ENCODE measurements around the gene ARID5B.

Gene ARID5B

DNA sequence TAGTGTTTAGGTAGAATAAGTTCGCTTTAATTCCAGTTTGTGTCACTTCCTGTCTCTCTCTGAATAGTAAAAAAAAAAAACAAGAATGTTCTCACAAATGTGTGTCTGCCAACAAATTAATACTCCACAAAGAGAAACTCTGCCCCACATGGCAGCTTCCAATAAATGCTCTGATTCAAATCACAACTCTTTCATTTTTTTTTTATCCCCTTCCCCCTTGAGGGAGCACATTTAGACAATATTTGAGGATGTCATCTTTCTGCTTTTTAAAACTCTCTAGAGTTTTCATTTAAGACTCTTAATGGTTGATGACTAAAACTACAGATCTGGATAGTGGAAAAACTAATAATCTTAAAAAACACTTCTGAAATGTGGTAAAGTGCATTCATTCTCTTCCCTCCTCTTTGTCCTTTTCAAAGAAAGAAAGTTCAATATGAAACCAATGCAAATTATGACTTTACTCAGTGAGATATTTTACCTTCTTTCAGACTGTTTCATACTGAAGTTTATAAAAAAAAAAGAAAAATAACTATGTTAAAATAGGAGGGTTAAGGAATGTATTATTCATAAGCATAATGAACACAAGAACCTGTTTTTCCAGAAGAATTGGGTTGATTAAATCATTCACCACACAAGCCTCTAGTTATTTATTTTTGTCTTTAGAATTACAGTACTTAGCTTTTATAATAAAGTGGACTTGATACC, 42.3 kb downstream of the ARID5B start:
- no peaks in the 10 kb centered on the region for H4K20me1 ChIP-seq (ENCODE audit: insufficient read depth)
- H3K27me3 ChIP-seq (ENCODE audit: insufficient read depth, low read depth): no peaks in the 10 kb centered on the region
- peaks cover 23% of the 10 kb centered on the region for H3K4me1 ChIP-seq (ENCODE audit: low read depth, poor library complexity, severe bottlenecking)
- H3K27ac ChIP-seq: no peak overlapping the region
- H3K4me3 ChIP-seq (IDR thresholded peaks at IDR 0.05; ENCODE audit: insufficient read depth, low read depth, low read length): no peak overlapping the region
- H3K36me3 ChIP-seq (ENCODE audit: insufficient read depth): no peaks in the 10 kb centered on the region
- H3K9ac ChIP-seq: no peak overlapping the region
- H3K4me2 ChIP-seq: no peak overlapping the region
- TF ChIP-seq, protein P1, sequence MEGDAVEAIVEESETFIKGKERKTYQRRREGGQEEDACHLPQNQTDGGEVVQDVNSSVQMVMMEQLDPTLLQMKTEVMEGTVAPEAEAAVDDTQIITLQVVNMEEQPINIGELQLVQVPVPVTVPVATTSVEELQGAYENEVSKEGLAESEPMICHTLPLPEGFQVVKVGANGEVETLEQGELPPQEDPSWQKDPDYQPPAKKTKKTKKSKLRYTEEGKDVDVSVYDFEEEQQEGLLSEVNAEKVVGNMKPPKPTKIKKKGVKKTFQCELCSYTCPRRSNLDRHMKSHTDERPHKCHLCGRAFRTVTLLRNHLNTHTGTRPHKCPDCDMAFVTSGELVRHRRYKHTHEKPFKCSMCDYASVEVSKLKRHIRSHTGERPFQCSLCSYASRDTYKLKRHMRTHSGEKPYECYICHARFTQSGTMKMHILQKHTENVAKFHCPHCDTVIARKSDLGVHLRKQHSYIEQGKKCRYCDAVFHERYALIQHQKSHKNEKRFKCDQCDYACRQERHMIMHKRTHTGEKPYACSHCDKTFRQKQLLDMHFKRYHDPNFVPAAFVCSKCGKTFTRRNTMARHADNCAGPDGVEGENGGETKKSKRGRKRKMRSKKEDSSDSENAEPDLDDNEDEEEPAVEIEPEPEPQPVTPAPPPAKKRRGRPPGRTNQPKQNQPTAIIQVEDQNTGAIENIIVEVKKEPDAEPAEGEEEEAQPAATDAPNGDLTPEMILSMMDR (conservative IDR thresholded peaks at IDR 0.05; ENCODE audit: low read depth, low read length): no peak
- no peaks in the 10 kb centered on the region for H3K79me2 ChIP-seq (ENCODE audit: insufficient read depth, low read depth)
- no peak overlapping the region for H2AFZ ChIP-seq (ENCODE audit: low read depth)

DNA sequence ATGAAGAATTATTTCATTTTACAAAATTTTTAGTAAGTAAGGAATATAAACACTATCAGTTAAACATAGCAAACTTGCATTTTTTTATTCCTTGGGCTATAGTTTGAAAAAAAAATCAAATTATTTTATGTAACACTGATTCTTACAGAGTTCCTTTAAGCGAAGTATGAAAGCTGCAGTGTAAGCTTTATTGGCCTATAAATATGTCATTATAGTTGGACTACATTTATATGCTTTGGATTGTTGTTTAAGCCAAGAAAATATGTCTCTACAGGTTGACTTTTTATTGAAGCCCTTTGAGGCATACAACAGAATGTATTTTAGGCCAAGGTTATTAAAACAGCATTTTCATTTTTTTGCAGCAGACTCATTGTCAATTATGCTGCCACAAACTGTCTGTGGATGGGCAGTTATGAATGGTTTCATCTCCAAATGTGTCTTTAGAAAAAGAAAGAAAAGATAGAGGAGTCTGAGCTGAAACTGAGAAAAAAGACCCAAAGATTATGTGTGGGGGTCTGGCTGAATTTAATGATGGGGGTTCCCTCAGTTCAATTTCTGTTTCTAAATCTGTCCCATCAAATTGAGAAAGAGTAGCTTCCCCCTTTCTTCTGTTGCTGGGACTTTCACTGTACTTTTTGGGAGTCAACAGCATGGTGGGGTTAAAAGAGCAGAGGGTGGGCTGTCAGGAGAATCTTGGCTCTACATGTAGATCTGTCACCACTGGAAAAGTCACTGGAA, 43.1 kb downstream of the ARID5B start:
- TF ChIP-seq, protein P1 (conservative IDR thresholded peaks at IDR 0.05; ENCODE audit: low read depth, low read length): no peak
- Histone ChIP-seq H3K4me1 (ENCODE audit: low read depth, poor library complexity, severe bottlenecking) (peaks cover 23% of the 10 kb centered on the region), H4K20me1 (ENCODE audit: insufficient read depth) (no peaks in the 10 kb centered on the region), H2AFZ (ENCODE audit: low read depth) (no peak overlapping the region), H3K4me2 (no peak overlapping the region), H3K27me3 (ENCODE audit: insufficient read depth, low read depth) (no peaks in the 10 kb centered on the region), H3K79me2 (ENCODE audit: insufficient read depth, low read depth) (no peaks in the 10 kb centered on the region), H3K36me3 (ENCODE audit: insufficient read depth) (no peaks in the 10 kb centered on the region), H3K9ac (no peak overlapping the region), H3K27ac (no peak overlapping the region), H3K4me3 (IDR thresholded peaks at IDR 0.05; ENCODE audit: insufficient read depth, low read depth, low read length) (no peak overlapping the region)

DNA sequence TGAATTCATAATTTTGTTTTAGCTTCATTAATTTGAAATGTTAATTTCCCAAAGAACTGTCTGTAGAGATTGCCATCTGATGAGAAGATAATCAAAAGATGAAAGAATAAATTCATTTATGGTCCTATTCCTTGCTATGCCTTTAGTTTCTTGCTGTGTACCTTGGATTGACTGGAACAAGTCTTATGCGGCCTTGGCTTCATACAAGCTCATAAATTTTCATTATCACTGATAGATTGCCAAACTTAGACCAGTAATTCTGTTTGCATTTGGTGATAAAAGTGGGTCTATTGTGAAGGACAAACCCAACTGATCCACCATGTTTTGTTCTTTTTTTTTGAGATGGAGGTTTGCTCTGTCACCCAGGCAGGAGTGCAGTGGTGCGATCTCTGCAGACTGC, 48.2 kb downstream of the ARID5B start:
- Histone ChIP-seq H3K36me3 (ENCODE audit: insufficient read depth) (no peaks in the 10 kb centered on the region), H3K4me2 (no peak overlapping the region), H3K79me2 (ENCODE audit: insufficient read depth, low read depth) (no peaks in the 10 kb centered on the region)

DNA sequence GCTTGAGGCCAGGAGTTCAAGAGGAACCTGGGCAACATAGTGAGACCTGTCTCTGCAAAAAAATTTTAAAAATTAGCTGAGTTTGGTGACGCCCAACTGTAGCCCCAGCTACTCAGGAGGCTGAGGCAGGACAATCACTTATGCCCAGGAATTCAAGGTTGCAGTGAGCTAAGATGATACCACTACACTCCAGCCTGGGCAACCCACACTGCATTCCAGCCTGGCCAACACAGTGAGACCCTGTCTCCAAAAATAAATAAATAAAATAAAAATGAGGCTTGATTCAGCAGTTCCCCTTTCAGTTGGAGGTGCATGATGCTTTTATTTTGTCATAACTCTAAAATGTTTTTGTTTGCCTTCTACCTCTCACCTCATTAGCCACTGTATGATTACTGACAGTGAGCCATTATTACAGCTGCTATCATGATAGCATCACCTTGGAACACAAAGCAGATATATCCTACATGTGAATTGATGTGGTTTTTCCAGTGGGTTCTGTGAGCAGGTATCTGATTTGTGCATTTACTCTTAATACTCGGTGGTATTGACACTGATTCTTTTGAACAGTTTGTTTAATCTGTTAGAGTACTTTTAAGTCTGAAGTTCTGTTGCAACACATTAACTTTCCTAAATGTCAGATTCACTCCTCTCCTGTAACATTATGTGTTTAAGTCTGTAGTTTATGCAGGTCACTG, 49.1 kb downstream of the ARID5B start:
- Histone ChIP-seq H3K4me3 (IDR thresholded peaks at IDR 0.05; ENCODE audit: insufficient read depth, low read depth, low read length) (no peak overlapping the region), H4K20me1 (ENCODE audit: insufficient read depth) (no peaks in the 10 kb centered on the region), H3K79me2 (ENCODE audit: insufficient read depth, low read depth) (no peaks in the 10 kb centered on the region), H3K27ac (no peak overlapping the region), H3K9ac (no peak overlapping the region), H3K4me1 (ENCODE audit: low read depth, poor library complexity, severe bottlenecking) (no peaks in the 10 kb centered on the region), H3K36me3 (ENCODE audit: insufficient read depth) (no peaks in the 10 kb centered on the region), H3K27me3 (ENCODE audit: insufficient read depth, low read depth) (no peaks in the 10 kb centered on the region), H3K4me2 (no peak overlapping the region), H2AFZ (ENCODE audit: low read depth) (no peak overlapping the region)
- TF ChIP-seq, protein P1 (conservative IDR thresholded peaks at IDR 0.05; ENCODE audit: low read depth, low read length): no peak

More for the DNA sequence above, 48.2 kb downstream of the ARID5B start:
- Histone ChIP-seq H3K4me3 (IDR thresholded peaks at IDR 0.05; ENCODE audit: insufficient read depth, low read depth, low read length) (no peak overlapping the region), H3K27ac (no peak overlapping the region), H3K27me3 (ENCODE audit: insufficient read depth, low read depth) (no peaks in the 10 kb centered on the region), H4K20me1 (ENCODE audit: insufficient read depth) (no peaks in the 10 kb centered on the region), H3K4me1 (ENCODE audit: low read depth, poor library complexity, severe bottlenecking) (peaks cover 2% of the 10 kb centered on the region), H3K9ac (no peak overlapping the region), H2AFZ (ENCODE audit: low read depth) (no peak overlapping the region)
- TF ChIP-seq, protein P1 (conservative IDR thresholded peaks at IDR 0.05; ENCODE audit: low read depth, low read length): no peak
